GM12878 (cell line): ENCODE data around the gene PNLIPRP2. TPM values are rescaled to one million over a fixed set of nuclear protein-coding genes. Genes with fewer than 3 reads are reported as not detected.

ENCODE experiments used
- ATAC-seq: fragments of 200-7000 bp; cut with Tn5 transposase; 3 replicates; pipeline ENCODE4 v1.9.1; 2020; ENCODE audit warnings: mild to moderate bottlenecking, moderate library complexity
- BruUV-seq: library from RNA; stranded (reverse); fragments of 400-500 nt; replicated peaks from 2 replicates; lab custom pipeline; 2021; lab: Mats Ljungman, UMichigan
- CTCF ChIA-PET: fragments of 300-600 bp; sonication (Branson Sonifier 250); formaldehyde crosslinking; extraction: SDS; loops from one replicate; lab custom pipeline; 2021; ENCODE audit warnings: inconsistent platforms; lab: Yijun Ruan, JAX
- POLR2A ChIA-PET: fragments of 350-600 bp; formaldehyde crosslinking; extraction: SDS; loops from one replicate; lab custom pipeline; 2021; ENCODE audit warnings: inconsistent platforms; lab: Charles Lee
- RAD21 ChIA-PET: fragments of 300-600 bp; sonication (Branson Sonifier 250); formaldehyde crosslinking; loops from one replicate; lab custom pipeline; 2023; ENCODE audit warnings: antibody characterized with exemption; ENCODE audit not compliant: unreplicated experiment; lab: Charles Lee
- SMC1A ChIA-PET: fragments of 300-600 bp; sonication (Branson Sonifier 250); formaldehyde crosslinking; loops from one replicate; lab custom pipeline; 2023; ENCODE audit not compliant: unreplicated experiment, uncharacterized antibody; lab: Charles Lee
- DNase-seq: peaks from one replicate; pipeline ENCODE4 v3.0.0-alpha.2; 2011; ENCODE audit warnings: low read depth, low spot score
- FAIRE-seq: peaks from 3 replicates; lab custom pipeline; 2011; peaks lifted over from hg19 to GRCh38; lab: Jason Lieb, UNC
- H2AFZ ChIP-seq: 2 replicates; pipeline ENCODE4 v1.6.0; 2011; ENCODE audit warnings: low read depth, low read length, control low read depth; ENCODE audit not compliant: control insufficient read depth
- H3K27ac ChIP-seq: 2 replicates; pipeline ENCODE4 v1.5.1; 2011; ENCODE audit warnings: control low read depth; ENCODE audit not compliant: control insufficient read depth, insufficient read depth
- H3K27me3 ChIP-seq, 2 experiments: replicated peaks in 1 of 2; 2 replicates each; pipeline versions ENCODE4 v1.6.0 to v1.6.1; 2011; ENCODE audit warnings: low read length in 1 of 2; ENCODE audit not compliant: control insufficient read depth in 2 of 2, insufficient read depth in 2 of 2
- H3K36me3 ChIP-seq, 2 experiments: 2 replicates each; pipeline ENCODE4 v1.5.1; 2011; ENCODE audit warnings: low read length in 1 of 2; ENCODE audit not compliant: control insufficient read depth in 2 of 2, insufficient read depth in 2 of 2
- H3K4me1 ChIP-seq: 2 replicates; pipeline ENCODE4 v1.6.1; 2011; ENCODE audit warnings: mild to moderate bottlenecking, low read length, moderate library complexity, mixed read lengths; ENCODE audit not compliant: control insufficient read depth, insufficient read depth
- H3K4me2 ChIP-seq: 2 replicates; pipeline ENCODE4 v1.6.0; 2011; ENCODE audit warnings: control low read depth; ENCODE audit not compliant: control insufficient read depth, insufficient read depth
- H3K4me3 ChIP-seq: fragments of 200-600 bp; sonication (generic); 2 replicates; pipeline ENCODE4 v1.5.1; 2016
- H3K79me2 ChIP-seq: 2 replicates; pipeline ENCODE4 v1.6.0; 2011; ENCODE audit warnings: low read length; ENCODE audit not compliant: control insufficient read depth, insufficient read depth
- H3K9ac ChIP-seq: 2 replicates; pipeline ENCODE4 v1.8.0; 2011; ENCODE audit warnings: low read length, control low read depth, mixed read lengths; ENCODE audit not compliant: control insufficient read depth, insufficient read depth
- H3K9me3 ChIP-seq: replicated peaks from 3 replicates; pipeline ENCODE4 v1.5.1; 2011; ENCODE audit warnings: mild to moderate bottlenecking, low read length; ENCODE audit not compliant: control insufficient read depth, insufficient read depth
- H4K20me1 ChIP-seq: 2 replicates; pipeline ENCODE4 v1.6.0; 2011; ENCODE audit not compliant: control insufficient read depth, insufficient read depth
- ASH2L ChIP-seq: fragments of 300-600, 200-600 bp; sonication (generic); IDR thresholded peaks from 2 replicates; pipeline ENCODE4 v1.6.1; 2017; ENCODE audit warnings: low read depth, mild to moderate bottlenecking, borderline replicate concordance
- BMI1 ChIP-seq: fragments of 450-650 bp; IDR thresholded peaks from 2 replicates; pipeline ENCODE4 v1.6.1; 2016; ENCODE audit warnings: mild to moderate bottlenecking, moderate library complexity, borderline replicate concordance
- CBFB ChIP-seq: IDR thresholded peaks from 2 replicates; pipeline ENCODE4 v1.6.1; 2016; ENCODE audit warnings: antibody characterized with exemption, low read depth
- CTCF ChIP-seq, 3 experiments: IDR thresholded peaks in 2 of 3; conservative IDR thresholded peaks in 1 of 3; 2 replicates each; pipeline ENCODE4 v1.5.1; 2011; ENCODE audit warnings: low read depth in 3 of 3, low read length in 3 of 3, mild to moderate bottlenecking in 3 of 3, control low read depth in 2 of 3, moderate library complexity in 2 of 3, inconsistent platforms in 1 of 3, mixed read lengths in 1 of 3; ENCODE audit not compliant: control insufficient read depth in 2 of 3, insufficient read depth in 1 of 3; ENCODE audit errors: extremely low read depth in 1 of 3
- FOS ChIP-seq: IDR thresholded peaks from 3 replicates; pipeline ENCODE4 v1.6.1; 2011; ENCODE audit warnings: borderline replicate concordance; ENCODE audit not compliant: insufficient read length; ENCODE audit errors: extremely low read depth
- IRF5 ChIP-seq: fragments of 450-650 bp; IDR thresholded peaks from 2 replicates; pipeline ENCODE4 v1.6.1; 2017; ENCODE audit warnings: borderline replicate concordance
- MAX ChIP-seq: IDR thresholded peaks from 2 replicates; pipeline ENCODE4 v1.6.1; 2012; ENCODE audit warnings: low read depth, low read length, improper control_type of control experiment
- MTA2 ChIP-seq: fragments of 450-650 bp; IDR thresholded peaks from 2 replicates; pipeline ENCODE4 v1.6.1; 2016; ENCODE audit warnings: low read depth, mild to moderate bottlenecking, moderate library complexity
- MXI1 ChIP-seq: fragments of 150-350 bp; IDR thresholded peaks from 2 replicates; pipeline ENCODE4 v1.6.1; 2011; ENCODE audit warnings: low read depth, mild to moderate bottlenecking, inconsistent platforms, low read length, improper control_type of control experiment
- POLR2AphosphoS5 ChIP-seq: IDR thresholded peaks from 2 replicates; pipeline ENCODE4 v1.6.1; 2011; ENCODE audit warnings: mild to moderate bottlenecking, low read length, inconsistent platforms
- RAD21 ChIP-seq: IDR thresholded peaks from 2 replicates; pipeline ENCODE4 v1.6.1; 2011; ENCODE audit warnings: mild to moderate bottlenecking, low read depth, low read length, moderate library complexity; ENCODE audit not compliant: insufficient read depth
- RCOR1 ChIP-seq: conservative IDR thresholded peaks from 2 replicates; pipeline ENCODE4 v1.6.1; 2012; ENCODE audit warnings: low read depth, low read length, improper control_type of control experiment
- ZBTB11 ChIP-seq: fragments of 450-650 bp; formaldehyde crosslinking; IDR thresholded peaks from 2 replicates; pipeline ENCODE4 v1.5.0; 2022; ENCODE audit warnings: mild to moderate bottlenecking, missing genetic modification characterization
- WGBS: methylation state at CpG from one replicate; pipeline ENCODE4 v1.1.6; 2016; ENCODE audit warnings: low lambda C conversion rate; ENCODE audit not compliant: insufficient replicate concordance, insufficient coverage; ENCODE audit errors: missing lambda C conversion rate; 5-methylcytosine and 5-hydroxymethylcytosine counted together
- in situ Hi-C: fragments of 300-500 bp; cut with MboI; formaldehyde crosslinking; loops from 9 replicates; pipeline ENCODE4 v1.14.3; 2018; ENCODE audit warnings: mixed read lengths
- intact Hi-C: fragments of 100-400 bp; cut with micrococcal nuclease; formaldehyde crosslinking; loops from one replicate; pipeline ENCODE4 v1.14.2; 2022; ENCODE audit not compliant: unreplicated experiment
- polyA plus RNA-seq, 11 experiments: library from polyadenylated mRNA; depleted of rRNA in 4 of 11; unstranded in 6 of 11; stranded (reverse) in 5 of 11; fragments of >200 nt; fragmentation: Nextera tagmentation in 4 of 11; fragmentation: Illumina TruSeq in 1 of 11; extraction: Ambion mirVana in 4 of 11; extraction: Trizol in 1 of 11; gene quantifications; 1 replicate in 1 of 11; 2 replicates in 10 of 11; pipeline versions ENCODE4 v1.2.1 to v1.2.3, GENCODE V29; 2011 to 2016; ENCODE audit warnings: inconsistent platforms in 2 of 11, missing spikeins in 2 of 11, low read depth in 1 of 11
- total RNA-seq, 4 experiments: library from RNA; depleted of rRNA in 3 of 4; stranded (reverse); fragments of >200 nt in 3 of 4; fragmentation: Illumina TruSeq in 1 of 4; extraction: Trizol in 1 of 4; gene quantifications; 2 replicates each; pipeline versions ENCODE4 v1.2.1 to v1.2.3, GENCODE V29; 2013 to 2021
- TF ChIP-seq, protein P1 (sequence below): IDR thresholded peaks from 2 replicates; pipeline ENCODE4 v1.6.1; 2012; ENCODE audit warnings: low read depth, low read length, improper control_type of control experiment

The PNLIPRP2 gene
- total and polyA plus RNA-seq, 10 of the 15 experiments (the other 5 are each of a cell fraction or from before 2014, with no cell fraction given) = 0.33 TPM; not detected in 9

DNA sequence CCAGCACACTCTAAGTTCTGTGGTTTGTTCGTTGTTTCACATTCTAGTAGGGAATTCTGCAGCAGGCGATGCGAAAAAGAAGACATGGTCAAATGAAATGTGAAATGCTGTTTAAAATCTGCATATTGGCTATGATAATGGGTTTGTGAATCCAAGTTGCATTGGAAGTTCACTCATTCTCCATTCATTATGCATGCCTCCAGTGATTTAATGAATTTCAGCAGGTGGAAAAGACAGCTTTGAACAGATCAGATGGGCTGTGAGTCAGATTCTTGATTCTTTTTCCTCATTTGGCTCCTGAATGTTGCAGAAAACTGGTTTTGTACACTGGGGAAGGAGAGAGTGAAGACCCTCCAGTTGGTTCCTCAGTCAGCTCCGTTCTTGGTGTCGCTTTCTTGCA is 52.1 kb downstream of the PNLIPRP2 start:
- intact Hi-C loops (no loop called here), in situ Hi-C loops (no loop called here)
- Histone ChIP-seq H3K27ac (no peak overlapping the region), H3K36me3 (no peaks in the 10 kb centered on the region), H3K79me2 (no peaks in the 10 kb centered on the region), H3K9me3 (no peaks in the 10 kb centered on the region), H3K4me1 (no peaks in the 10 kb centered on the region), H3K27me3 (no peaks in the 10 kb centered on the region; a peak in 1 of 4 replicates), H3K9ac (no peak overlapping the region), H3K4me2 (no peak overlapping the region), H3K4me3 (no peak overlapping the region), H2AFZ (no peak overlapping the region), H4K20me1 (no peaks in the 10 kb centered on the region)
- BruUV-seq = no TSS peak
- POLR2A ChIA-PET = no interaction called here
- FAIRE-seq = no peak
- RAD21 ChIA-PET = no interaction called here
- DNase-seq = no peak
- ATAC-seq = no peak
- SMC1A ChIA-PET = no interaction called here
- CTCF ChIA-PET = interaction anchor here (0.9 kb wide), 1 partner anchor 9 kb away, joined by 3 read pairs; no protein-coding TSS in a partner anchor
- 42% methylated on average over 5 of the region's 5 CpGs for WGBS
- TF ChIP-seq MAX (no peak), CTCF (IDR thresholded peaks at IDR 0.05 in 2 of 3, conservative IDR thresholded peaks at IDR 0.05 in 1 of 3; ENCODE audit: control insufficient read depth in 2 of 3, extremely low read depth in 1 of 3, insufficient read depth in 1 of 3, low read depth in 3 of 3, low read length in 3 of 3) (no peak), IRF5 (no peak), BMI1 (no peak), FOS (no peak), ZBTB11 (no peak), RCOR1 (no peak), POLR2AphosphoS5 (no peak), RAD21 (no peak), CBFB (no peak), MTA2 (no peak), ASH2L (no peak), MXI1 (no peak)
- TF ChIP-seq, protein P1, sequence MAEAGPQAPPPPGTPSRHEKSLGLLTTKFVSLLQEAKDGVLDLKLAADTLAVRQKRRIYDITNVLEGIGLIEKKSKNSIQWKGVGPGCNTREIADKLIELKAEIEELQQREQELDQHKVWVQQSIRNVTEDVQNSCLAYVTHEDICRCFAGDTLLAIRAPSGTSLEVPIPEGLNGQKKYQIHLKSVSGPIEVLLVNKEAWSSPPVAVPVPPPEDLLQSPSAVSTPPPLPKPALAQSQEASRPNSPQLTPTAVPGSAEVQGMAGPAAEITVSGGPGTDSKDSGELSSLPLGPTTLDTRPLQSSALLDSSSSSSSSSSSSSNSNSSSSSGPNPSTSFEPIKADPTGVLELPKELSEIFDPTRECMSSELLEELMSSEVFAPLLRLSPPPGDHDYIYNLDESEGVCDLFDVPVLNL = no peak
